GM23338 (cell line): ENCODE data around the gene KIAA1671. TPM values are rescaled to one million over a fixed set of nuclear protein-coding genes. Genes with fewer than 3 reads are reported as not detected.

ENCODE experiments used
- ATAC-seq: fragments of 200-7000 bp; cut with Tn5 transposase; 3 replicates; pipeline ENCODE4 v1.9.1; 2020
- DNase-seq: peaks from one replicate; pipeline ENCODE4 v3.0.0-alpha.2; 2015; ENCODE audit warnings: low spot score
- H2AFZ ChIP-seq: fragments of 200-600 bp; sonication (generic); 2 replicates; pipeline ENCODE4 v1.8.0; 2016; ENCODE audit warnings: antibody characterized with exemption, mild to moderate bottlenecking, moderate library complexity
- H3F3A ChIP-seq: fragments of 200-600 bp; sonication (generic); replicated peaks from 2 replicates; pipeline ENCODE4 v1.8.0; 2017; ENCODE audit warnings: antibody characterized with exemption, mixed run types, low read depth
- H3K27ac ChIP-seq: fragments of 200-600 bp; sonication (generic); 2 replicates; pipeline ENCODE4 v1.6.1; 2016; ENCODE audit warnings: low read depth
- H3K27me3 ChIP-seq: fragments of 200-600 bp; sonication (generic); 2 replicates; pipeline ENCODE4 v1.8.0; 2016; ENCODE audit warnings: mild to moderate bottlenecking, mixed run types, moderate library complexity; ENCODE audit not compliant: insufficient read depth
- H3K36me3 ChIP-seq: fragments of 200-600 bp; sonication (generic); 2 replicates; pipeline ENCODE4 v1.8.0; 2016; ENCODE audit warnings: mild to moderate bottlenecking; ENCODE audit not compliant: insufficient read depth
- H3K4me1 ChIP-seq: fragments of 200-600 bp; sonication (generic); 2 replicates; pipeline ENCODE4 v1.8.0; 2016; ENCODE audit warnings: mild to moderate bottlenecking, moderate library complexity; ENCODE audit not compliant: insufficient read depth
- H3K4me2 ChIP-seq: fragments of 200-600 bp; sonication (generic); 2 replicates; pipeline ENCODE4 v1.7.1; 2017; ENCODE audit warnings: mixed run types
- H3K4me3 ChIP-seq: fragments of 200-600 bp; sonication (generic); 2 replicates; pipeline ENCODE4 v1.6.1; 2016; ENCODE audit warnings: mixed run types
- H3K79me2 ChIP-seq: fragments of 200-600 bp; sonication (generic); replicated peaks from 2 replicates; pipeline ENCODE4 v1.8.0; 2017; ENCODE audit warnings: mild to moderate bottlenecking; ENCODE audit not compliant: insufficient read depth
- H3K9me2 ChIP-seq: fragments of 200-600 bp; sonication (generic); 2 replicates; pipeline ENCODE4 v1.8.0; 2017; ENCODE audit not compliant: insufficient read depth
- H4K20me1 ChIP-seq: fragments of 200-600 bp; sonication (generic); replicated peaks from 2 replicates; pipeline ENCODE4 v1.8.0; 2017; ENCODE audit warnings: mild to moderate bottlenecking; ENCODE audit not compliant: insufficient read depth
- H3K27ac Mint-ChIP-seq: 2 replicates; pipeline ENCODE4 v1.8.0; 2020; ENCODE audit warnings: inconsistent platforms, mild to moderate bottlenecking, moderate library complexity, mixed read lengths
- H3K27me3 Mint-ChIP-seq: 3 replicates; pipeline ENCODE4 v1.8.0; 2022; ENCODE audit warnings: low read depth, mild to moderate bottlenecking, moderate library complexity, mixed read lengths, inconsistent platforms; ENCODE audit not compliant: insufficient read depth, poor library complexity
- H3K36me3 Mint-ChIP-seq: 3 replicates; pipeline ENCODE4 v1.8.0; 2021; ENCODE audit warnings: low read depth, mild to moderate bottlenecking, inconsistent platforms, moderate library complexity, mixed read lengths
- H3K4me1 Mint-ChIP-seq: 3 replicates; pipeline ENCODE4 v1.8.0; 2020; ENCODE audit warnings: mild to moderate bottlenecking, inconsistent platforms, mixed read lengths
- H3K4me3 Mint-ChIP-seq: 3 replicates; pipeline ENCODE4 v1.8.0; 2021; ENCODE audit warnings: moderate library complexity, mild to moderate bottlenecking, inconsistent platforms, mixed read lengths
- H3K9me3 Mint-ChIP-seq: 3 replicates; pipeline ENCODE4 v1.8.0; 2020; ENCODE audit warnings: moderate library complexity, mild to moderate bottlenecking, inconsistent platforms, mixed read lengths
- CREB1 ChIP-seq: fragments of 250-450 bp; sonication (Bioruptor Pico); IDR thresholded peaks from 2 replicates; pipeline ENCODE4 v1.5.0; 2020; ENCODE audit warnings: low read depth, mild to moderate bottlenecking, moderate library complexity
- EZH2phosphoT487 ChIP-seq: fragments of 200-600 bp; sonication (generic); IDR thresholded peaks from one replicate; pipeline ENCODE4 v1.8.1; 2018; ENCODE audit warnings: antibody characterized with exemption; ENCODE audit not compliant: unreplicated experiment
- NANOG ChIP-seq: IDR thresholded peaks from 2 replicates; pipeline ENCODE4 v1.6.1; 2016; ENCODE audit warnings: antibody characterized with exemption, borderline replicate concordance
- POLR2AphosphoS5 ChIP-seq: IDR thresholded peaks from 2 replicates; pipeline ENCODE4 v1.6.1; 2016; ENCODE audit warnings: antibody characterized with exemption, low read depth
- STAT1 ChIP-seq: IDR thresholded peaks from one replicate; pipeline ENCODE4 v1.6.1; 2016; ENCODE audit warnings: antibody characterized with exemption; ENCODE audit not compliant: unreplicated experiment
- ZNF331 ChIP-seq: fragments of 250-450 bp; sonication (Bioruptor Pico); IDR thresholded peaks from 2 replicates; pipeline ENCODE4 v1.5.0; 2020; ENCODE audit warnings: low read depth, mild to moderate bottlenecking, moderate library complexity
- ZNF462 ChIP-seq: fragments of 250-450 bp; sonication (Bioruptor Pico); IDR thresholded peaks from 2 replicates; pipeline ENCODE4 v1.5.0; 2020; ENCODE audit warnings: mild to moderate bottlenecking, moderate library complexity
- polyA plus RNA-seq: library from polyadenylated mRNA; unstranded; fragments of >200 nt; fragmentation: Nextera tagmentation; extraction: Ambion mirVana; gene quantifications from 2 replicates; pipeline ENCODE4 v1.2.1, GENCODE V29; 2016
- total RNA-seq: library from RNA; depleted of rRNA; stranded (reverse); fragments of >200 nt; shearing (Covaris generic); gene quantifications from 2 replicates; pipeline ENCODE4 v1.2.3, GENCODE V29; 2014

The KIAA1671 gene
- total and polyA plus RNA-seq, 2 experiments from 2014 or later, result 6.1 to 27.2 TPM

- Histone ChIP-seq H2AFZ (no peak overlapping the region), H3K79me2 (no peaks in the 10 kb centered on the region; the same call in 1 of the 2 replicates)
- peaks cover 18% of the 10 kb centered on the region for H3K4me1 Mint-ChIP-seq
These were observed 37.0 kb downstream of the KIAA1671 start for GRCh38 chr22:24989541-24989951.

More at GRCh38 chr22:24989541-24989951, 37.0 kb downstream of the KIAA1671 start:
- H3K4me1 ChIP-seq, result peaks cover 14% of the 10 kb centered on the region; the same call in 1 of the 2 replicates
- no peaks in the 10 kb centered on the region for H3K27me3 ChIP-seq
- no peaks in the 10 kb centered on the region for H3K9me3 Mint-ChIP-seq
- H3K4me2 ChIP-seq, result no peak overlapping the region
- no peaks in the 10 kb centered on the region for H3F3A ChIP-seq
- no peak overlapping the region for H3K4me3 Mint-ChIP-seq
- peaks cover 10% of the 10 kb centered on the region for H3K27me3 Mint-ChIP-seq
- H3K4me3 ChIP-seq, result no peak overlapping the region
- DNase-seq, result no peak
- peaks cover 4% of the 10 kb centered on the region; the same call in 2 of the 3 replicates for H3K36me3 Mint-ChIP-seq
- TF ChIP-seq ZNF331 (no peak), NANOG (no peak), POLR2AphosphoS5 (no peak), EZH2phosphoT487 (no peak), STAT1 (no peak), ZNF462 (CRISPR knock-in tag) (no peak), CREB1 (CRISPR knock-in tag) (no peak)
- H3K27ac Mint-ChIP-seq, result no peak overlapping the region
- no peaks in the 10 kb centered on the region for H3K36me3 ChIP-seq
- H3K9me2 ChIP-seq, result no peaks in the 10 kb centered on the region
- ATAC-seq, result no peak
- H3K27ac ChIP-seq, result no peak overlapping the region
- no peaks in the 10 kb centered on the region; the same call in 1 of the 2 replicates for H4K20me1 ChIP-seq
